Stimulated activated CD8-positive, alpha-beta memory T cell treated with anti-CD3 and anti-CD28 coated beads, Interleukin-7, amount 100 ng/mL, for 24 hours (primary cell): Measurements from ENCODE around the gene PCDHGB5.
"Not testable (repeated sequence)": the region's sequence is repeated elsewhere in the genome, so short reads cannot be mapped to it uniquely, and the experiment has no call there.

Source experiments
- DNase-seq: peaks from one replicate; pipeline ENCODE4 v3.0.0-alpha.2; 2020; ENCODE audit warnings: low read depth

PCDHGB5 gene

GRCh38 chr5:141412854-141413539 is 15.2 kb downstream of the PCDHGB5 start, which contains the start of gene PCDHGA10:
TSS of gene PCDHGA10 (plus strand) at chr5:141412987. CDS start at chr5:141413176, 189 bp downstream.
- no peak for DNase-seq

DNA sequence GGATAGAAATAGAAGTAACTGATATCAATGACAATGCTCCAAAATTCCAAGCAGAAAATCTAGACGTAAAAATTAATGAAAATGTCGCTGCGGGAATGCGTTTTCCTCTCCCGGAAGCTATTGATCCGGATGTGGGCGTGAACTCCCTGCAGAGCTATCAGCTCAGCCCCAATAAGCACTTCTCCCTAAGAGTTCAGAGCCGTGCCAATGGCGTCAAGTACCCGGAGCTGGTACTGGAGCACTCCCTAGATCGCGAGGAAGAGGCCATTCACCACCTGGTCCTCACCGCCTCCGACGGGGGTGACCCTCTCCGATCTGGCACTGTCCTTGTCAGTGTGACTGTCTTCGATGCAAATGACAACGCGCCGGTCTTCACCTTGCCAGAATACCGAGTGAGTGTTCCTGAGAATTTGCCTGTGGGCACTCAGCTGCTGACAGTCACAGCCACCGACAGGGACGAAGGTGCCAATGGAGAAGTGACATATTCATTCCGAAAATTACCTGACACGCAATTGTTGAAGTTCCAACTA is 15.9 kb downstream of the PCDHGB5 start:
- no peak for DNase-seq

DNA sequence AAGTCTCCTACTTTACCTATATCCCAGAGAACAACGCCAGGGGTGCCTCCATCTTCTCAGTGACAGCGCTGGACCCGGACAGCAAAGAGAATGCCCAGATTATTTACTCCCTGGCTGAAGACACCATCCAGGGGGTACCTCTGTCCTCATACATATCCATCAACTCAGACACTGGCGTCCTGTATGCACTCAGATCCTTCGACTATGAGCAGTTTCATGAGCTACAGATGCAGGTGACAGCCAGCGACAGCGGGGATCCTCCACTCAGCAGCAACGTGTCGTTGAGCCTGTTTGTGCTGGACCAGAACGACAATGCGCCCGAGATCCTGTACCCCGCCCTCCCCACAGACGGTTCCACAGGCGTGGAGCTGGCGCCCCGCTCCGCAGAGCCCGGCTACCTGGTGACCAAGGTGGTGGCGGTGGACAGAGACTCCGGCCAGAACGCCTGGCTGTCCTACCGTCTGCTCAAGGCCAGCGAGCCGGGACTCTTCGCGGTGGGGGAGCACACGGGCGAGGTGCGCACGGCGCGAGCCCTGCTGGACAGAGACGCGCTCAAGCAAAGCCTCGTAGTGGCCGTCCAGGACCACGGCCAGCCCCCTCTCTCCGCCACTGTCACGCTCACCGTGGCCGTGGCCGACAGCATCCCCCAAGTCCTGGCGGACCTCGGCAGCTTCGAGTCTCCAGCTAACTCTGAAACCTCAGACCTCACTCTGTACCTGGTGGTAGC is 17.0 kb downstream of the PCDHGB5 start:
- not testable (repeated sequence) for DNase-seq

DNA sequence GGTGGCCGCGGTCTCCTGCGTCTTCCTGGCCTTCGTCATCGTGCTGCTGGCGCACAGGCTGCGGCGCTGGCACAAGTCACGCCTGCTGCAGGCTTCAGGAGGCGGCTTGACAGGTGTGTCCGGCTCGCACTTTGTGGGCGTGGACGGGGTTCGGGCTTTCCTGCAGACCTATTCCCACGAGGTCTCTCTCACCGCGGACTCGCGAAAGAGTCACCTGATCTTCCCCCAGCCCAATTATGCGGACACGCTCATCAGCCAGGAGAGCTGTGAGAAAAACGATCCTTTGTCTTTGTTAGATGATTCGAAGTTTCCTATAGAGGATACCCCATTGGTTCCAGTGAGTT is 17.5 kb downstream of the PCDHGB5 start:
- DNase-seq = not testable (repeated sequence)

GRCh38 chr5:141417494-141418172 is 19.9 kb downstream of the PCDHGB5 start, which contains the start of gene PCDHGB7:
TSS of gene PCDHGB7 (plus strand) at chr5:141417677. CDS start at chr5:141417860, 183 bp downstream.
- not testable (repeated sequence) for DNase-seq

- DNase-seq = no peak
Measured at GRCh38 chr5:141419074-141419880, 21.5 kb downstream of the PCDHGB5 start.

DNA sequence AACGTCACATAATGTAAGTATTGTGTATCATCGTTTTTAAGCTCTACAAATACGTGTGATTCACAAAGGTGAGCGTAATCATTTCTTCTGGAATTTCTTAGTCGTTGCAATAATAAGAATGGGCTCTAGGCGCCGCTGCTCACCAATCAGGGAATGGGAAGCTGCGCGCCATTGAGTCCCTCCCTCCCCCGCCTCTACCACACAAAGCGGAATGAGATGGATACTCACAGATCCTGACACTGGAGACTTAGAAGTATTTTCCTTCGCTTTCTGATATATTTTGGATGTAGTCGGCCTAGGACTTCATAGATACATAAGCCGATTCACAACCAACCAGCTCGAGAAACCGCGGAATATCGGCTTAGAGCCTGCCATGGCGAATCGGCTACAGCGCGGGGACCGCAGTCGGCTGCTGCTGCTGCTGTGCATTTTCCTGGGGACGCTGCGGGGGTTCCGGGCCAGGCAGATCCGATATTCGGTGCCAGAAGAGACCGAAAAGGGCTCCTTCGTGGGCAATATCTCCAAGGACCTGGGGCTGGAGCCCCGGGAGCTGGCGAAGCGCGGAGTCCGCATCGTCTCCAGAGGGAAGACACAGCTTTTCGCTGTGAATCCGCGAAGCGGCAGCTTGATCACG is 23.2 kb downstream of the PCDHGB5 start, which contains the start of gene PCDHGA11:
Gene PCDHGA11 (plus strand): TSS at position 197 of the 634 bp plus-strand sequence. CDS start 177 bp downstream, at position 374.
- no peak for DNase-seq

DNA sequence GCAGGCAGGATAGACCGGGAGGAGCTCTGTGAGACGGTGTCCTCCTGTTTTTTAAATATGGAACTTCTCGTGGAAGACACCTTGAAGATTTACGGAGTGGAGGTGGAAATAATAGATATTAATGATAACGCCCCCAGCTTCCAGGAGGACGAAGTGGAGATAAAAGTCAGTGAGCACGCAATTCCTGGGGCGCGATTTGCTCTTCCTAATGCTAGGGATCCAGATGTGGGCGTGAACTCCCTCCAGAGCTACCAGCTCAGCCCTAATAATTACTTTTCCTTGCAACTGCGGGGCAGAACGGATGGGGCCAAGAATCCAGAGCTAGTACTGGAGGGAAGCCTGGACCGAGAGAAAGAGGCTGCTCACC is 23.7 kb downstream of the PCDHGB5 start:
- DNase-seq = no peak

DNA sequence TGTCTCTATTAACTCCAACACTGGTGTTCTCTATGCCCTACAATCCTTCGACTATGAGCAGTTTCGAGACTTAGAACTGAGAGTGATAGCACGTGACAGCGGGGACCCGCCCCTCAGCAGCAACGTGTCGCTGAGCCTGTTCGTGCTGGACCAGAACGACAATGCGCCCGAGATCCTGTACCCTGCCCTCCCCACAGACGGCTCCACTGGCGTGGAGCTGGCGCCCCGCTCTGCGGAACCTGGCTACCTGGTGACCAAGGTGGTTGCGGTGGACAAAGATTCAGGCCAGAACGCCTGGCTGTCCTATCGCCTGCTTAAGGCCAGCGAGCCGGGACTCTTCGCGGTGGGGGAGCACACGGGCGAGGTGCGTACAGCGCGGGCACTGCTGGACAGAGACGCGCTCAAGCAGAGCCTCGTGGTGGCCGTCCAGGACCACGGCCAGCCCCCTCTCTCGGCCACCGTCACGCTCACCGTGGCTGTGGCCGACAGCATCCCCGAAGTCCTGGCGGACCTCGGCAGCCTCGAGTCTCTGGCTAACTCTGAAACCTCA is 25.1 kb downstream of the PCDHGB5 start:
- no peak for DNase-seq

GRCh38 chr5:141427783-141428426 is 30.2 kb downstream of the PCDHGB5 start:
- DNase-seq = no peak

- no peak for DNase-seq
Measured at GRCh38 chr5:141430332-141431113, 32.8 kb downstream of the PCDHGB5 start, which contains the start of gene PCDHGA12. TSS of gene PCDHGA12 (plus strand) at chr5:141430507. CDS start at chr5:141430760, 253 bp downstream.

DNA sequence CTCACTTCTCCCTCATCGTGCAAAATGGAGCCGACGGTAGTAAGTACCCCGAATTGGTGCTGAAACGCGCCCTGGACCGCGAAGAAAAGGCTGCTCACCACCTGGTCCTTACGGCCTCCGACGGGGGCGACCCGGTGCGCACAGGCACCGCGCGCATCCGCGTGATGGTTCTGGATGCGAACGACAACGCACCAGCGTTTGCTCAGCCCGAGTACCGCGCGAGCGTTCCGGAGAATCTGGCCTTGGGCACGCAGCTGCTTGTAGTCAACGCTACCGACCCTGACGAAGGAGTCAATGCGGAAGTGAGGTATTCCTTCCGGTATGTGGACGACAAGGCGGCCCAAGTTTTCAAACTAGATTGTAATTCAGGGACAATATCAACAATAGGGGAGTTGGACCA is 33.5 kb downstream of the PCDHGB5 start:
- DNase-seq = no peak

DNA sequence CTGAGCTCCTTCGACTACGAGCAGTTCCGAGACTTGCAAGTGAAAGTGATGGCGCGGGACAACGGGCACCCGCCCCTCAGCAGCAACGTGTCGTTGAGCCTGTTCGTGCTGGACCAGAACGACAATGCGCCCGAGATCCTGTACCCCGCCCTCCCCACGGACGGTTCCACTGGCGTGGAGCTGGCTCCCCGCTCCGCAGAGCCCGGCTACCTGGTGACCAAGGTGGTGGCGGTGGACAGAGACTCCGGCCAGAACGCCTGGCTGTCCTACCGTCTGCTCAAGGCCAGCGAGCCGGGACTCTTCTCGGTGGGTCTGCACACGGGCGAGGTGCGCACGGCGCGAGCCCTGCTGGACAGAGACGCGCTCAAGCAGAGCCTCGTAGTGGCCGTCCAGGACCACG is 34.6 kb downstream of the PCDHGB5 start:
- not testable (repeated sequence) for DNase-seq

DNA sequence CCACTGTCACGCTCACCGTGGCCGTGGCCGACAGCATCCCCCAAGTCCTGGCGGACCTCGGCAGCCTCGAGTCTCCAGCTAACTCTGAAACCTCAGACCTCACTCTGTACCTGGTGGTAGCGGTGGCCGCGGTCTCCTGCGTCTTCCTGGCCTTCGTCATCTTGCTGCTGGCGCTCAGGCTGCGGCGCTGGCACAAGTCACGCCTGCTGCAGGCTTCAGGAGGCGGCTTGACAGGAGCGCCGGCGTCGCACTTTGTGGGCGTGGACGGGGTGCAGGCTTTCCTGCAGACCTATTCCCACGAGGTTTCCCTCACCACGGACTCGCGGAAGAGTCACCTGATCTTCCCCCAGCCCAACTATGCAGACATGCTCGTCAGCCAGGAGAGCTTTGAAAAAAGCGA is 35.0 kb downstream of the PCDHGB5 start:
- DNase-seq = not testable (repeated sequence)

GRCh38 chr5:141434006-141434405 is 36.3 kb downstream of the PCDHGB5 start:
- no peak for DNase-seq

DNA sequence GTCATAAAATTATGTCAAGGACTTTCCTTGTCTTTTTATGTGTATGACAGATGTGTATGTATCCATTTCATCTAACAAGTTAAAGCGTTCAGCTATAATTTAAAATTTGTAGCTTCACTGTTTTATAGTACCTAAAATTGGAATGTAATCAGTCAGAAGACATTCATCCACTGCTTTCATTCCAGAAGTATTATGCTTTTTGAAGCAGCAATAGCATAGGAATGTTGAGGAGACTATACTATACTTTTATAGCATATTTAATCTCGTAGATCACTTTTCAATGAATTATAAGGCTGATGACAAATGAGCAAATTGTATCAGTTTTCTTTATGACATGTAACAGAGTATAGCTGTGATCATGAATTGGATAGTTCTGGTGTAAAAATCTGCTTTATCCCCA is 39.5 kb downstream of the PCDHGB5 start:
- DNase-seq = no peak

DNA sequence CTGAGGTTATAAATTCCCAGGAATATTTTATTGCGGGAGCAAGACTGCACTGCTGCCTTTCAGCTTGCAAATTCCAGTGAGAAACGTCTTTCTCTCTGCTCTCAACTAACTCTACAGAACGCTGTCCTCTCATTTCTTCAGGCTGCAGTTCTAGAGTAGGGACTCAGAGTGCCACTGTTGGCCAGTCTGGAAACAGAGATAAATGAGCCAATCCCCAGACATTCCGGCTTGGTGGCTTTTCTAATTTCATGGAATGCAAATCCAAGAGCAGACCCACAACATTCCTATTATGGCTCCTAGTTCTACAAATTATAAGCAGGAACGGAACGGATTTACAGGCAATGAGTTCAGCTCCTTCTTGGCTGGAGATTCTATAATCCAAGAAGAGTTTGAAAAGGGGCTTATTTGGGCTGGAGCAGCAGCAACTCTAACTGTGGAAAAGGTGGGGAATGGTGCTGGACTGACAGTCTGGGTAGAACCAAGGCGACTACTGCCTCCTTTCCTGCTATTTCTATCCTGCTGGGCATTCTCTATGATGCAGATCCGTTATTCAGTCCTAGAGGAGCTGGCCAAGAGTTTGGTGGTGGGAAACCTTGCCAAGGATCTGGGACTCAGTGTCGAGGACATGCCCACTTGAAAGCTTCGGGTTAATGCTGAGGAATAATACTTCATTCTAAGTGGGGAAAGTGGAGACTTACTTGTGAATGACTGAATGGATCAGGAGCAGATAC is 41.8 kb downstream of the PCDHGB5 start:
- no peak for DNase-seq

DNA sequence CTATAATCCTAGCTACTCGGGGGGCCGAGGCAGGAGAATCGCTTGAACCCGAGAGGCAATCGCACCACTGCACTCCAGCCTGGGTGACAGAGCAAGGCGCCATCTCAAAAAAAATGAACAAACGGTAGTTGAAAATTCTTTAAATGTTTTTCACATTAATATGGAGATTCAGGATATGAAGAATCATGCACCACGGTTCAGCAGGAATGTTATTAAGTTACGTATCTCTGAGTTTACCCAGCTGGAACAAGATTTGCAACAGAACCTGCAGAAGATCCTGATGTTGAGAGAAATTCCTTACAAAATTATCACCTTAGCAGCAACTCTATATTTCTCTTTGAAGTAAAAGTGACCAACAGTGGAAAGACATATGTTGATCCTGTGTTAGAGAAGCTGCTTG is 42.6 kb downstream of the PCDHGB5 start:
- DNase-seq = no peak
